SK-N-SH treated with all-trans-retinoic acid at 6 μM for 48 hours (cell line): ENCODE measurements around the gene NDUFS3.

ENCODE experiments used
- ATAC-seq: fragments of 200-7000 bp; cut with Tn5 transposase; 3 replicates; pipeline ENCODE4 v1.9.1; 2020; ENCODE audit warnings: mild to moderate bottlenecking, moderate library complexity
- ARNTL ChIP-seq: fragments of 450-650 bp; formaldehyde crosslinking; IDR thresholded peaks from 2 replicates; pipeline ENCODE4 v1.5.0; 2020; ENCODE audit warnings: low read depth, mild to moderate bottlenecking, moderate library complexity, borderline replicate concordance
- BACH2 ChIP-seq: fragments of 250-450 bp; sonication (Bioruptor Pico); IDR thresholded peaks from 2 replicates; pipeline ENCODE4 v1.9.0; 2021; ENCODE audit warnings: mild to moderate bottlenecking, borderline replicate concordance
- CREB5 ChIP-seq: fragments of 250-450 bp; sonication (Bioruptor Pico); IDR thresholded peaks from 2 replicates; pipeline ENCODE4 v1.5.1; 2020; ENCODE audit warnings: low read depth, mild to moderate bottlenecking, moderate library complexity
- CSDC2 ChIP-seq: fragments of 250-450 bp; sonication (Bioruptor Pico); IDR thresholded peaks from 2 replicates; pipeline ENCODE4 v1.5.0; 2020; ENCODE audit warnings: mild to moderate bottlenecking, moderate library complexity
- CSRNP3 ChIP-seq: fragments of 250-450 bp; sonication (Bioruptor Pico); IDR thresholded peaks from 2 replicates; pipeline ENCODE4 v1.5.1; 2021; ENCODE audit warnings: mild to moderate bottlenecking, moderate library complexity
- ESRRG ChIP-seq: fragments of 250-450 bp; sonication (Bioruptor Pico); IDR thresholded peaks from 2 replicates; pipeline ENCODE4 v1.6.1; 2021; ENCODE audit warnings: mild to moderate bottlenecking
- GLIS3 ChIP-seq: fragments of 250-450 bp; sonication (Bioruptor Pico); IDR thresholded peaks from 2 replicates; pipeline ENCODE4 v1.5.0; 2020; ENCODE audit warnings: mild to moderate bottlenecking, moderate library complexity
- ISL1 ChIP-seq: fragments of 250-450 bp; sonication (Bioruptor Pico); IDR thresholded peaks from 2 replicates; pipeline ENCODE4 v2.1.2; 2022; ENCODE audit warnings: mild to moderate bottlenecking, moderate library complexity
- OSR1 ChIP-seq: fragments of 250-450 bp; sonication (Bioruptor Pico); IDR thresholded peaks from 2 replicates; pipeline ENCODE4 v1.8.0; 2022; ENCODE audit warnings: moderate library complexity, mild to moderate bottlenecking, inconsistent platforms
- PATZ1 ChIP-seq: fragments of 250-450 bp; sonication (Bioruptor Pico); IDR thresholded peaks from 2 replicates; pipeline ENCODE4 v1.8.0; 2020; ENCODE audit warnings: mild to moderate bottlenecking, moderate library complexity, borderline replicate concordance
- POU6F1 ChIP-seq: fragments of 250-450 bp; sonication (Bioruptor Pico); IDR thresholded peaks from 2 replicates; pipeline ENCODE4 v1.8.0; 2021; ENCODE audit warnings: low read depth, mild to moderate bottlenecking, moderate library complexity, borderline replicate concordance
- PPARA ChIP-seq: fragments of 250-450 bp; sonication (Bioruptor Pico); IDR thresholded peaks from 2 replicates; pipeline ENCODE4 v1.5.0; 2020; ENCODE audit warnings: mild to moderate bottlenecking, borderline replicate concordance
- SNAI2 ChIP-seq: fragments of 250-450 bp; sonication (Bioruptor Pico); IDR thresholded peaks from 2 replicates; pipeline ENCODE4 v1.5.0; 2020; ENCODE audit warnings: mild to moderate bottlenecking, moderate library complexity
- TCF4 ChIP-seq: fragments of 250-450 bp; sonication (Bioruptor Pico); IDR thresholded peaks from 2 replicates; pipeline ENCODE4 v1.8.0; 2021; ENCODE audit warnings: mild to moderate bottlenecking, moderate library complexity, borderline replicate concordance
- TSHZ2 ChIP-seq: fragments of 250-450 bp; sonication (Bioruptor Pico); IDR thresholded peaks from 2 replicates; pipeline ENCODE4 v1.5.0; 2020; ENCODE audit warnings: mild to moderate bottlenecking, moderate library complexity
- ZC3H10 ChIP-seq: fragments of 250-450 bp; sonication (Bioruptor Pico); IDR thresholded peaks from 2 replicates; pipeline ENCODE4 v1.5.1; 2021; ENCODE audit warnings: mild to moderate bottlenecking, moderate library complexity
- ZFP3 ChIP-seq: fragments of 250-450 bp; sonication (Bioruptor Pico); IDR thresholded peaks from 2 replicates; pipeline ENCODE4 v1.5.0; 2020; ENCODE audit warnings: mild to moderate bottlenecking, moderate library complexity
- ZFP30 ChIP-seq: fragments of 450-650 bp; formaldehyde crosslinking; IDR thresholded peaks from 2 replicates; pipeline ENCODE4 v1.5.0; 2022; ENCODE audit warnings: mild to moderate bottlenecking, moderate library complexity
- ZNF565 ChIP-seq: fragments of 450-650 bp; formaldehyde crosslinking; conservative IDR thresholded peaks from 2 replicates; pipeline ENCODE4 v1.5.0; 2020; ENCODE audit warnings: low read depth, mild to moderate bottlenecking, moderate library complexity
- ZNF70 ChIP-seq: fragments of 450-650 bp; formaldehyde crosslinking; IDR thresholded peaks from 2 replicates; pipeline ENCODE4 v1.5.0; 2020; ENCODE audit warnings: mild to moderate bottlenecking, moderate library complexity
- ZNF8 ChIP-seq: fragments of 450-650 bp; formaldehyde crosslinking; IDR thresholded peaks from 2 replicates; pipeline ENCODE4 v1.5.0; 2020; ENCODE audit warnings: mild to moderate bottlenecking, moderate library complexity

NDUFS3 gene

GRCh38 chr11:47591764-47592163, 12.9 kb downstream of the NDUFS3 start (continued):
- TF ChIP-seq CSRNP3 (no peak), POU6F1 (no peak), BACH2 (CRISPR knock-in tag) (no peak), ZFP3 (CRISPR knock-in tag) (no peak), SNAI2 (CRISPR knock-in tag) (no peak)

- no peak for ATAC-seq
- TF ChIP-seq ZNF70 (CRISPR knock-in tag) (no peak), PPARA (CRISPR knock-in tag) (no peak), SNAI2 (CRISPR knock-in tag) (no peak), PATZ1 (no peak), ZFP3 (CRISPR knock-in tag) (no peak), ISL1 (no peak), ZFP30 (no peak), ZC3H10 (no peak), CSRNP3 (no peak), CSDC2 (CRISPR knock-in tag) (no peak), ARNTL (CRISPR knock-in tag) (no peak), ZNF8 (CRISPR knock-in tag) (no peak), GLIS3 (no peak), BACH2 (CRISPR knock-in tag) (no peak), TCF4 (CRISPR knock-in tag) (no peak), ESRRG (CRISPR knock-in tag) (no peak), OSR1 (CRISPR knock-in tag) (no peak), ZNF565 (no peak), TSHZ2 (CRISPR knock-in tag) (no peak)
These were observed 13.4 kb downstream of the NDUFS3 start for GRCh38 chr11:47592251-47592650.

- no peak for TF ChIP-seq TCF4 (CRISPR knock-in tag)
- TF ChIP-seq ESRRG (CRISPR knock-in tag): no peak
- TF ChIP-seq ZFP3 (CRISPR knock-in tag): no peak
- no peak for TF ChIP-seq BACH2 (CRISPR knock-in tag)
- no peak for TF ChIP-seq ZNF8 (CRISPR knock-in tag)
- TF ChIP-seq ARNTL (CRISPR knock-in tag): no peak
- TF ChIP-seq CREB5 (CRISPR knock-in tag): no peak
- no peak for TF ChIP-seq POU6F1
- no peak for TF ChIP-seq GLIS3
- no peak for TF ChIP-seq PPARA (CRISPR knock-in tag)
- TF ChIP-seq CSDC2 (CRISPR knock-in tag): no peak
- TF ChIP-seq, all 23 proteins: peak for 0
- no peak for ATAC-seq
These were observed 14.1 kb downstream of the NDUFS3 start for GRCh38 chr11:47592970-47593369.
